RCC 7860 (cell line): ENCODE results near the gene PBX4.

ENCODE experiments used
- DNase-seq: peaks from one replicate; pipeline ENCODE4 v3.0.0-alpha.2; 2015; ENCODE audit warnings: low spot score
- FAIRE-seq: peaks from 2 replicates; lab custom pipeline; 2012; peaks lifted over from hg19 to GRCh38; lab: Jason Lieb, UNC

Gene PBX4

DNA sequence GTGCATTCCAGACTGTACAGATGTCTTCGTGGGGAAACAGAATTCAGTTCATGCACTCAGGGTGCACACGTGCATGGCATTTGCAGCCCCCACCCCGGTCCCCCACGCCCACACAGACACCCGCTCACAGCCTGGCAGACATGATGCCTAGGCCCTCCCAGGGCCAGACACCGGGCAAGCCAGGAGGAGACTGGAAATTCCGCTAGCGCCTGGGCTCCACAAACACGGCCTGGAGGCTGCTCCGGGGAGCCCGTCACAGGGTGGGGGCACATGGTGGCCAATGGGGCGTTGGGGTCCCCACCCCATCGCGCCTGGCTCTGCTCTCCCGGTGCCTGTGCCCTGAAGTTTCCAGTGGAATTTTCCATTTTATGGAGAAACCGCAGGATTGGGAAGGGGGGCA is 76.9 kb downstream of the PBX4 start:
- no peak for DNase-seq
- FAIRE-seq: no peak

GRCh38 chr19:19540715-19541515 is 77.6 kb downstream of the PBX4 start:
- DNase-seq: no peak
- no peak for FAIRE-seq

DNA sequence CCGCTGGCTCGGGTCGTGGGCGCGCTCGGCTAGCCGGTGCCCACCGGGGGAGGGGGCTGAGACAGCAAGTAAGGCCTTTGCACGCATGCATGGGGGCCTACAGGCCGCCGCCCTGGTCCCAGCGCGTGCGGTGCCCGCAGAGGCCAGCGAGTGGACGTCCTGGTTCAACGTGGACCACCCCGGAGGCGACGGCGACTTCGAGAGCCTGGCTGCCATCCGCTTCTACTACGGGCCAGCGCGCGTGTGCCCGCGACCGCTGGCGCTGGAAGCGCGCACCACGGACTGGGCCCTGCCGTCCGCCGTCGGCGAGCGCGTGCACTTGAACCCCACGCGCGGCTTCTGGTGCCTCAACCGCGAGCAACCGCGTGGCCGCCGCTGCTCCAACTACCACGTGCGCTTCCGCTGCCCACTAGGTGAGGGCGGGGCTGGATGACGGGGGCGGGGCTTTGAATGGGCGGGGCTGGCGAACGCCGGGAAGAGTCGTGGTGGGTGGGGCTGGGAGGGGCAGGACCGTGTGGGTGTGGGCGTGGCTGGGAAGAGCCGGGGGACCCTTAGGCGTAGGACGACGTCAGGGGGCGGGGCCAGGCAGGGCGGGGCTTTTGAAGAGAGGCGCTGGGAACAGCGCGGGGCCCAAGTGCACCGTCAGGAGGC is 78.3 kb downstream of the PBX4 start:
- FAIRE-seq (no peak), DNase-seq (no peak)

- DNase-seq (no peak), FAIRE-seq (no peak)
Measured at GRCh38 chr19:19539698-19540063, 78.8 kb downstream of the PBX4 start.

DNA sequence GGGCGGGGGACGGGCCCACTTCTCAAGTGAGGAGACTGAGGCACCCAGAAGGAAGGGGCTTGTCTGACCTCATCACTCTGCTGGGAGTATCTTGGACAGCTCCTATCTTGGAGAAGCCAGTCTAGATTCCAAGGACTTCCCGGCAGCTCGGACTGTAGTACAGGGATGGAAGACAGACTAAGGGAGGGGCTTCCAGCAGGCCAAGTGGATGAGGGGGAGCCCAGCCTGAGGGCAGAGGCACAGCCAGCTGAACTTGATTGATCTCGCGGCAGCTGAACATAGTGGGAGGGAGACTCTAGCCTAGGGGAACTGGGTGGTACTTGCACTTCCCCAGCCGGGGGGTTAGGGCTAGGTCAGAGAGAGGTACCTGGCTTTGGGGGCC is 79.7 kb downstream of the PBX4 start:
- DNase-seq (no peak), FAIRE-seq (no peak)

GRCh38 chr19:19538061-19538784 is 80.3 kb downstream of the PBX4 start, which contains the start of gene CILP2:
CILP2 (plus strand) TSS chr19:19538265; CDS start chr19:19538350, 85 bp downstream.
- DNase-seq: no peak
- FAIRE-seq: no peak

- DNase-seq (no peak), FAIRE-seq (no peak)
Measured at GRCh38 chr19:19537075-19538048, 81.1 kb downstream of the PBX4 start.

DNA sequence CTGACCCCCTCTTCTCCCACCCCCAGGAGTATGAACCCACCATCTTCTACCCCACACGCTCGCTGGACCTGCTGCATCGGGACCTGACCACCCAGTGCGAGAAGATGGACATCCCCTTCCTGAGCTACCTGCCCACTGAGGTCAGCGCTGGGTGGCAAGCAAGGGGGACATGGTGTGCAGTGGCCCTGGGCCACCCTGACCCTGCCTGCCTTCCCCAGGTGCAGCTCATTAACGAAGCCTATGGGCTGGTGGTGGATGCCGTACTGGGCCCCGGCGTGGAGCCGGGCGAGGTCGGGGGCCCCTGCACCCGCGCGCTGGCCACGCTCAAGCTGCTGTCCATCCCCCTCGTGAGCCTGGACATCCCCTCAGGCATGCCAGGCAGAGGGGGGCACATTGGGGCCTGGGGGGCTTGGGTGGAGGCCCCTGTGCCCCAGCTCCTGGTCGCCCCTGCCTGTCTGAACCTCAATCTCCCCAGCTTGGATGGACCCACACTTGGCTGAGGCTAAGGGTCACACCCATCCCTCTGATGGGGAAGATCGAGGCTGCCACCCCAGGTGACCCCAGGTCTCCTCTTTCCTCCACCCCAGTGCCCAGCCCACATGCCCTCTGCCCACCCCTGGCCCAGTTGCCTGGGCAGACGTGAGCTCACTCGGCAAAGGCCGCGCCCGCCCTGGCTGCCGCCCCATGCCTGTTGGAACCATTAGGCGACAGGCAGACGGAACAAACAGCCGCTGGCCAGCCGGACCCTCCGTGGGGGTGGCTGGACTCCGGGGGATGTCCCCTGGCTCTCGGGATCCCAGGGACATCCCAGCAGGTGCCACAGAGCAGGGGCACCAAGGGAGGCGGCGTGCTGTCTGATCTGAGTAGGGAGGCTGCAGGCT is 82.9 kb downstream of the PBX4 start:
- no peak for DNase-seq
- no peak for FAIRE-seq

GRCh38 chr19:19534556-19535265 is 83.8 kb downstream of the PBX4 start:
- DNase-seq (no peak), FAIRE-seq (no peak)

DNA sequence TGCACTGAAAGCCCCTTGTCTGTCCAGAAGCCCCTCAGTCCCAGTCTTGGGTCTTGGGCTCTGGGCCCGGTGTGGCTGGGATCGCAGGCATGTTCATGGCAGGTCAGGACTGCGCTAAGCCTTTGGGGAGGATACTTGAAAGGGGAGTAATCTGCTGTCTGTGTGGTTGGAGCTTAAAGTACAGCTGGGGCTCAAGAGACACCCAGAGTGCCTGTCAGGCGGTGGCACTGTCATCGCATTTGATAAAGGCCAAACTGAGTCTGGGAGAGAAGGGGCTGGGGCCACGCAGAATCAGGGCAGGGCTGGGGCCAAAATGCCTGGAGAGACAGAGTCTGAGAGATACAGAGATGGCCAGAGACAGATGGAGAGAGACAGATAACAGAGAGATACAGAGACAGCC is 84.6 kb downstream of the PBX4 start:
- no peak for FAIRE-seq

GRCh38 chr19:19532806-19533701 is 85.4 kb downstream of the PBX4 start:
- FAIRE-seq: no peak
- DNase-seq: no peak

More for the DNA sequence above, 84.6 kb downstream of the PBX4 start:
- DNase-seq: no peak

DNA sequence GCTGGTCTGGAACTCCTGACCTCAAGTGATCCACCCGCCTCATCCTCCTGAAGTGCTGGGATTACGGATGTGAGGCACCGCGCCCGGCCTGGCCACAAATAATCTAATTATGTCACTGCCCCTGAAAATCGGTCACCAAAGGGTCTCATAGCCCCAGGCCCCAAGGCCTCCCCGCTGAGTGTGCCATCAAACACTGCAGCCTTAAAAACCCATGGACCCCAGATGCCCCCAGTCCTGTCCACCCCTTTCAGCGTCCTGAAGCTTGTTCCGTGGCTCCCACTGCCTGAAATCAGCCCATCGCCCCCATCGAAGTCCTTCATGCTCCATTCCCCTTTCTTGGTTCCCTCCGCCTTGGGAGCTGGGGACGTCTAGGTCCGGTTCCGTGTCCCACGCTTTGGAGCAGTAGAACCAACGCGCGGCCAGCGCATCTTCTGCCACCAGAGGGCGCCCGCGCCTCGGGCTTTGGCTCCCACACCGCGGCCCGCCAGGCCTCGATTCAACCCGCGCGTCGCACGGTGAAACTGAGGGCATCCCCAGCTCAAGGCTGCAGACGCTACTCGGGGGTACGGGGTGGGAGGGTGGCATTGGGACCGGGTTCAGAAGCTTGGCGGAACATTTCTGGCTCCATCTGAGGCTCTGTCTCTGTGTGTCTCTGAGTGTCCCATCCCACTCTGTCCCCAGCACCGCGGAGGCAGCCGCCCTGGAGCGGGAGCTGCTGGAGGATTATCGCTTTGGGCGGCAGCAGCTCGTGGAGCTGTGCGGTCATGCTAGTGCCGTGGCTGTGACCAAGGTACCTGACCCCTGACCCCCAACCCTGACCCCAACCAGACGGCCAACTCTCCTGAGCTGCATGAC is 86.3 kb downstream of the PBX4 start:
- DNase-seq: peak; percentile 24
- FAIRE-seq: no peak

DNA sequence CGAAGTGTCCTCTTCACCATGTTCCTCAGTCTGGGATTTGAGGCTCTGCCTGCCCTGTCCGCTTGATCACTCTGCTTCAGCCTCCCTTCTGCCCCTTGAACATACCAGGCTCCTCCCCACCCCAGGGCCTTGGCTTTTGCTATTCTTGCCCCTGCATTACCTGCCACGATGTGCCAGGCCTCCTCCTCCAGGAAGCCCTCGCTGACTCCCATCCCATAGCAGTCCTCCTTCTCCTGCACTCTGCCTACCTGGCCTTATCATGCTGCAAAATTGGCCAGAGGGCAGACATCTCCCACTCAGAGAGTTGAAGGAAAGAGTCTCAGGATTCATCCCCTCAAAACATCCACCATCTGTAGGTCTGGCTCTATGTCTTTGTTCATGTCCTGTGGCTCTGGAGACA is 87.6 kb downstream of the PBX4 start:
- DNase-seq (no peak), FAIRE-seq (no peak)

GRCh38 chr19:19530423-19530804 is 88.1 kb downstream of the PBX4 start:
- no peak for FAIRE-seq
- DNase-seq: no peak

GRCh38 chr19:19529783-19530422 is 88.6 kb downstream of the PBX4 start:
- FAIRE-seq (no peak), DNase-seq (no peak)

DNA sequence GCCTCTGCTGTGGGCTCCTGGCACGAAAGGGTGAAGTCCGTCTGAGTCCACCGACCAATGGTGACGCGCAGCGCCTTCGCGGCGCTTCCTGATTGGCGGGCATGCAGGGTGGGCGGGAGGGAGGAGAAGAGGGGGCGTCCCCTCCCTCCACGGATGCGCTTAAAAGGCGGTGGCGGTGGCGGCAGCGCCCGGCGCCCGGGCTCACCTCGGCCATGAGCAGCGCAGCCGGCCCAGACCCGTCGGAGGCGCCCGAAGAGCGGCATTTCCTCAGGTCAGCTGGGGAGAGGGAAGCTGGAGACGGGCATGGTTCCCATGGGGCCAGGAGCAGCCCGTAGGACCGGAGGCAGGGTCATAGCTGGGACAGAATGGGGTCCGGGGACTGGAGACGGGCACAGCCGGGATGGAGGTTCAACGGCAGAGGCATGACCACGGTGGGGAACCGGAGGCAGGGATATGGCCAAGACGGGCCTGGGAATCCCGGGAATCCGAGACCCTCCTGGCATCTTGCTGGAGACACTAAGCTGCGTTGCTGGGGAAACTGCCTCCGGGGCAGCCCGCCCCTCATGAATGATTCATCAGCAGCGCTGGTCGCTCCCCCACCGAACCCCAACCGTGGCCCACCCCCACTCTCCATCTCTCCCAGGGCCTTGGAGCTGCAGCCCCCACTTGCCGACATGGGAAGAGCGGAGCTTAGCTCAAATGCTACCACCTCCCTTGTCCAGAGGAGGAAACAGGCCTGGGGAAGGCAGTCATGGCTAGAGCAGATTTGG is 89.6 kb downstream of the PBX4 start, which contains the start of gene YJEFN3:
YJEFN3 (plus strand) TSS at position 191 of the 770 bp plus-strand sequence; CDS start at position 213, 22 bp downstream.
- no peak for FAIRE-seq

More for the DNA sequence above, 89.6 kb downstream of the PBX4 start, which contains the start of gene YJEFN3:
- DNase-seq: no peak
